Kidney (tissue), 14 donors: ENCODE results near the gene GJB4. TPM values are rescaled to one million over a fixed set of nuclear protein-coding genes. Genes with fewer than 3 reads are reported as not detected.

ENCODE experiments used
- DNase-seq, 5 donors: peaks; one replicate each; pipeline ENCODE4 v3.0.0-alpha.2; 2013 to 2020
- FAIRE-seq: peaks from 2 replicates; lab custom pipeline; 2012; peaks lifted over from hg19 to GRCh38; lab: Jason Lieb, UNC
- H3K27ac ChIP-seq, 2 donors: one replicate each; pipeline ENCODE4 v1.7.0; 2013; ENCODE audit warnings: low read depth in 2 of 2, low read length in 2 of 2, inconsistent platforms in 1 of 2
- H3K27me3 ChIP-seq: one replicate; pipeline ENCODE4 v1.7.1; 2013; ENCODE audit warnings: low read length, inconsistent platforms; ENCODE audit not compliant: control insufficient read depth, insufficient read depth
- H3K36me3 ChIP-seq, 3 donors: one replicate each; pipeline versions ENCODE4 v1.7.0 to v1.7.1; 2013; ENCODE audit warnings: low read length in 3 of 3, control low read depth in 1 of 3, inconsistent platforms in 1 of 3; ENCODE audit not compliant: insufficient read depth in 3 of 3, control insufficient read depth in 2 of 3
- H3K4me1 ChIP-seq, 3 donors: one replicate each; pipeline versions ENCODE4 v1.7.0 to v1.7.1; 2013; ENCODE audit warnings: low read length in 3 of 3, inconsistent platforms in 1 of 3, low read depth in 1 of 3; ENCODE audit not compliant: control insufficient read depth in 2 of 3, insufficient read depth in 2 of 3
- H3K4me3 ChIP-seq, 3 donors: one replicate each; pipeline versions ENCODE4 v1.7.0 to v1.8.1; 2013; ENCODE audit warnings: low read length in 3 of 3, control low read depth in 1 of 3, inconsistent platforms in 1 of 3
- H3K9ac ChIP-seq, 3 donors: one replicate each; pipeline versions ENCODE4 v1.7.0 to v1.7.1; 2013; ENCODE audit warnings: low read length in 3 of 3, control low read depth in 1 of 3, inconsistent platforms in 1 of 3
- H3K9me3 ChIP-seq, 3 donors: one replicate each; pipeline versions ENCODE4 v1.7.0 to v1.7.1; 2013; ENCODE audit warnings: low read length in 3 of 3, control low read depth in 1 of 3, inconsistent platforms in 1 of 3; ENCODE audit not compliant: control insufficient read depth in 2 of 3, insufficient read depth in 1 of 3
- CTCF ChIP-seq: IDR thresholded peaks from 3 replicates; pipeline ENCODE4 v1.5.1; 2012; ENCODE audit warnings: mild to moderate bottlenecking, moderate library complexity, borderline replicate concordance; ENCODE audit not compliant: insufficient read depth; ENCODE audit errors: extremely low read depth
- intact Hi-C: fragments of 100-400 bp; cut with DNase I; formaldehyde crosslinking; loops from one replicate; pipeline ENCODE4 v1.11.1; 2022
- polyA plus RNA-seq: library from polyadenylated mRNA; stranded (reverse); fragments of 350-450 nt; fragmentation: Illumina TruSeq; extraction: RNeasy Lipid Tissue Mini Kit (QIAGEN cat#74804); gene quantifications from one replicate; pipeline ENCODE4 v1.2.3, GENCODE V29; 2014; ENCODE audit warnings: low read depth, low replicate concordance; ENCODE audit not compliant: insufficient read depth
- total RNA-seq: library from RNA; stranded (reverse); fragmentation: NEBNext Ultra II Directional; extraction: Animal tissue kit (Norgen Biotek cat#: 25700); gene quantifications from one replicate; pipeline ENCODE4 v1.2.1, GENCODE V29; 2021
- donor health status: control.
- donor health status: control.
- donor health status: control.
- donor health status: control.
- donor health status: control.
- donor health status: DM: yes; HTN: yes; CAD: no.
- donor health status: Normal renal cell carcinoma (clear cell type).

The GJB4 gene
- total and polyA plus RNA-seq, 2 donors from 2014 or later, result 0.50 TPM; not detected in 1

GRCh38 chr1:34712007-34712688 lies 47.4 kb upstream of the GJB4 start:
- H3K4me1 ChIP-seq, result no peaks in the 10 kb centered on the region
- DNase-seq (no peak), FAIRE-seq (no peak)
- no peaks in the 10 kb centered on the region for H3K36me3 ChIP-seq
- TF ChIP-seq CTCF, result no peak
- H3K9me3 ChIP-seq, result no peaks in the 10 kb centered on the region
- no peak overlapping the region for H3K9ac ChIP-seq
- intact Hi-C loops, result no loop called here
- H3K27ac ChIP-seq, result no peak overlapping the region
- no peaks in the 10 kb centered on the region for H3K27me3 ChIP-seq
- no peak overlapping the region for H3K4me3 ChIP-seq

- Histone ChIP-seq H3K4me1 (no peaks in the 10 kb centered on the region), H3K9ac (no peak overlapping the region), H3K4me3 (no peak overlapping the region), H3K27me3 (no peaks in the 10 kb centered on the region), H3K36me3 (no peaks in the 10 kb centered on the region), H3K9me3 (no peaks in the 10 kb centered on the region), H3K27ac (no peak overlapping the region)
- TF ChIP-seq CTCF, result no peak
- DNase-seq (no peak), FAIRE-seq (no peak)
- intact Hi-C loops, result no loop called here
Measured at GRCh38 chr1:34713443-34713842, 46.1 kb upstream of the GJB4 start.

GRCh38 chr1:34714386-34714785 lies 45.2 kb upstream of the GJB4 start:
- H3K27ac ChIP-seq, result no peak overlapping the region
- intact Hi-C loops, result no loop called here
- peak in 2 of 5 donors; percentile 26 to 49 for DNase-seq
- H3K27me3 ChIP-seq, result no peaks in the 10 kb centered on the region
- FAIRE-seq, result no peak
- H3K36me3 ChIP-seq, result no peaks in the 10 kb centered on the region
- no peak for TF ChIP-seq CTCF
- no peaks in the 10 kb centered on the region for H3K4me1 ChIP-seq
- H3K9ac ChIP-seq, result no peak overlapping the region
- H3K9me3 ChIP-seq, result no peaks in the 10 kb centered on the region
- no peak overlapping the region for H3K4me3 ChIP-seq

- H3K4me1 ChIP-seq, result no peaks in the 10 kb centered on the region
- FAIRE-seq, result no peak
- intact Hi-C loops, result no loop called here
Measured at GRCh38 chr1:34715139-34715538, 44.4 kb upstream of the GJB4 start.

More at GRCh38 chr1:34715139-34715538, 44.4 kb upstream of the GJB4 start:
- Histone ChIP-seq H3K9ac (no peak overlapping the region), H3K9me3 (no peaks in the 10 kb centered on the region), H3K4me3 (no peak overlapping the region), H3K27me3 (no peaks in the 10 kb centered on the region), H3K27ac (no peak overlapping the region), H3K36me3 (no peaks in the 10 kb centered on the region)
- TF ChIP-seq CTCF, result no peak
- DNase-seq, result no peak
